Trophoblast cell (in vitro differentiated cells and primary cell): ENCODE data around the gene LPP.

Source experiments
- DNase-seq, 2 donors: peaks; one replicate each; pipeline ENCODE4 v3.0.0-alpha.2; 2016
- H2AFZ ChIP-seq: 2 replicates; pipeline ENCODE4 v1.6.1; 2013; ENCODE audit warnings: low read length, moderate library complexity, mild to moderate bottlenecking; ENCODE audit not compliant: insufficient read depth, poor library complexity
- H2AK5ac ChIP-seq: 2 replicates; pipeline ENCODE4 v1.6.1; 2013; ENCODE audit warnings: mild to moderate bottlenecking, low read length
- H2BK120ac ChIP-seq: 2 replicates; pipeline ENCODE4 v1.6.1; 2013; ENCODE audit warnings: low read length, mild to moderate bottlenecking, moderate library complexity; ENCODE audit not compliant: insufficient read depth, poor library complexity
- H2BK12ac ChIP-seq: 2 replicates; pipeline ENCODE4 v1.6.1; 2013; ENCODE audit warnings: mild to moderate bottlenecking, low read length, moderate library complexity
- H2BK5ac ChIP-seq: 2 replicates; pipeline ENCODE4 v1.6.1; 2013; ENCODE audit warnings: low read length, low read depth, moderate library complexity, mild to moderate bottlenecking; ENCODE audit not compliant: poor library complexity
- H3K14ac ChIP-seq: 2 replicates; pipeline ENCODE4 v1.6.1; 2013; ENCODE audit warnings: mild to moderate bottlenecking, low read length
- H3K18ac ChIP-seq: 2 replicates; pipeline ENCODE4 v1.6.1; 2013; ENCODE audit warnings: mild to moderate bottlenecking, low read length
- H3K23ac ChIP-seq: 2 replicates; pipeline ENCODE4 v1.6.1; 2013; ENCODE audit warnings: low read length
- H3K27ac ChIP-seq: 2 replicates; pipeline ENCODE4 v1.5.1; 2013; ENCODE audit warnings: low read depth, mild to moderate bottlenecking, inconsistent platforms, low read length, moderate library complexity
- H3K27me3 ChIP-seq: 2 replicates; pipeline ENCODE4 v1.6.1; 2013; ENCODE audit warnings: inconsistent platforms, mild to moderate bottlenecking, low read length, moderate library complexity; ENCODE audit not compliant: insufficient read depth
- H3K36me3 ChIP-seq, 2 experiments: 1 replicate in 1 of 2; 2 replicates in 1 of 2; pipeline ENCODE4 v1.6.1; 2013; ENCODE audit warnings: low read length in 2 of 2, mild to moderate bottlenecking in 2 of 2, moderate library complexity in 1 of 2; ENCODE audit not compliant: insufficient read depth in 2 of 2, control insufficient read depth in 1 of 2
- H3K4ac ChIP-seq: 2 replicates; pipeline ENCODE4 v1.6.1; 2013; ENCODE audit warnings: low read depth, mild to moderate bottlenecking, low read length, moderate library complexity
- H3K4me1 ChIP-seq, 2 experiments: 1 replicate in 1 of 2; 2 replicates in 1 of 2; pipeline ENCODE4 v1.6.1; 2013; ENCODE audit warnings: low read length in 2 of 2, mild to moderate bottlenecking in 2 of 2, moderate library complexity in 1 of 2; ENCODE audit not compliant: insufficient read depth in 2 of 2, control insufficient read depth in 1 of 2
- H3K4me2 ChIP-seq: 2 replicates; pipeline ENCODE4 v1.6.1; 2013; ENCODE audit warnings: inconsistent platforms, mild to moderate bottlenecking, low read length, moderate library complexity
- H3K4me3 ChIP-seq: 2 replicates; pipeline ENCODE4 v1.5.1; 2013; ENCODE audit warnings: mild to moderate bottlenecking, low read depth, low read length, inconsistent platforms
- H3K79me1 ChIP-seq: one replicate; pipeline ENCODE4 v1.6.1; 2013; ENCODE audit warnings: low read length
- H3K79me2 ChIP-seq: 2 replicates; pipeline ENCODE4 v1.6.1; 2013; ENCODE audit warnings: low read length, mild to moderate bottlenecking; ENCODE audit not compliant: control insufficient read depth, insufficient read depth, poor library complexity
- H3K9ac ChIP-seq: 2 replicates; pipeline ENCODE4 v1.6.1; 2013; ENCODE audit warnings: mild to moderate bottlenecking, low read length
- H3K9me3 ChIP-seq: 2 replicates; pipeline ENCODE4 v1.6.1; 2013; ENCODE audit warnings: low read depth, mild to moderate bottlenecking, control low read depth, inconsistent platforms, low read length; ENCODE audit not compliant: insufficient read depth
- H4K12ac ChIP-seq: 2 replicates; pipeline ENCODE4 v1.6.1; 2013; ENCODE audit warnings: low read depth, mild to moderate bottlenecking, low read length, moderate library complexity
- H4K8ac ChIP-seq: 2 replicates; pipeline ENCODE4 v1.6.1; 2013; ENCODE audit warnings: low read depth, mild to moderate bottlenecking, low read length, moderate library complexity
- H4K91ac ChIP-seq: one replicate; pipeline ENCODE4 v1.6.1; 2013; ENCODE audit warnings: low read depth, mild to moderate bottlenecking, low read length, moderate library complexity
- WGBS: extraction: QIAGEN DNeasy Blood & Tissue Kit; methylation state at CpG from one replicate; pipeline ENCODE4 v1.1.7; 2013; ENCODE audit warnings: missing lambda C conversion rate; ENCODE audit not compliant: insufficient read length, insufficient coverage; ENCODE audit errors: extremely low coverage; 5-methylcytosine and 5-hydroxymethylcytosine counted together

The LPP gene

GRCh38 chr3:188202358-188203138 is 48.6 kb downstream of the LPP start:
- H3K4me2 ChIP-seq = no peak overlapping the region
- no peak overlapping the region for H4K8ac ChIP-seq
- no peak overlapping the region for H3K18ac ChIP-seq
- no peaks in the 10 kb centered on the region for H3K9me3 ChIP-seq
- H2BK120ac ChIP-seq = no peak overlapping the region
- no peaks in the 10 kb centered on the region for H3K27me3 ChIP-seq
- no peak overlapping the region for H2BK5ac ChIP-seq
- no peak overlapping the region for H2AK5ac ChIP-seq
- H3K79me2 ChIP-seq = no peaks in the 10 kb centered on the region
- no CpG with 5 or more reads among the region's 10 CpGs for WGBS
- H4K12ac ChIP-seq = no peak overlapping the region
- no peaks in the 10 kb centered on the region for H3K36me3 ChIP-seq
- H3K4ac ChIP-seq = no peak overlapping the region
- H3K9ac ChIP-seq = no peak overlapping the region
- peak in 1 of 2 donors; percentile 53 for DNase-seq
- no peak overlapping the region for H3K14ac ChIP-seq
- peaks cover 13 to 19% of the 10 kb centered on the region in 2 experiments for H3K4me1 ChIP-seq
- peaks cover 3% of the 10 kb centered on the region for H3K79me1 ChIP-seq
- no peak overlapping the region for H2BK12ac ChIP-seq
- no peak overlapping the region for H3K27ac ChIP-seq
- H3K23ac ChIP-seq = no peak overlapping the region
- H4K91ac ChIP-seq = no peak overlapping the region
- H2AFZ ChIP-seq = no peak overlapping the region
- no peak overlapping the region for H3K4me3 ChIP-seq

- no peaks in the 10 kb centered on the region for H3K9me3 ChIP-seq
- no peak overlapping the region for H2BK12ac ChIP-seq
- WGBS = no CpG with 5 or more reads among the region's 2 CpGs
- peaks cover 12% of the 10 kb centered on the region for H3K79me1 ChIP-seq
- DNase-seq = no peak
- H3K14ac ChIP-seq = no peak overlapping the region
- H3K23ac ChIP-seq = no peak overlapping the region
- H2BK120ac ChIP-seq = no peak overlapping the region
- no peak overlapping the region for H4K12ac ChIP-seq
- H3K18ac ChIP-seq = no peak overlapping the region
- H3K79me2 ChIP-seq = no peaks in the 10 kb centered on the region
- peaks cover 6 to 13% of the 10 kb centered on the region in 2 experiments for H3K4me1 ChIP-seq
- H2BK5ac ChIP-seq = no peak overlapping the region
- no peak overlapping the region for H2AK5ac ChIP-seq
- H4K8ac ChIP-seq = no peak overlapping the region
- H3K4ac ChIP-seq = peak overlapping the region; percentile 44
- H3K9ac ChIP-seq = no peak overlapping the region
- H2AFZ ChIP-seq = no peak overlapping the region
- H3K36me3 ChIP-seq = no peaks in the 10 kb centered on the region
- no peaks in the 10 kb centered on the region for H3K27me3 ChIP-seq
- H3K4me3 ChIP-seq = no peak overlapping the region
- H3K4me2 ChIP-seq = no peak overlapping the region
- H3K27ac ChIP-seq = no peak overlapping the region
- H4K91ac ChIP-seq = no peak overlapping the region
These were observed 50.6 kb downstream of the LPP start for GRCh38 chr3:188204526-188204925.

GRCh38 chr3:188205992-188206416 is 52.0 kb downstream of the LPP start:
- Histone ChIP-seq H3K79me1 (peaks cover 14% of the 10 kb centered on the region), H3K18ac (no peak overlapping the region), H3K9me3 (no peaks in the 10 kb centered on the region), H3K14ac (no peak overlapping the region), H3K4me2 (no peak overlapping the region), H3K27ac (no peak overlapping the region), H3K79me2 (no peaks in the 10 kb centered on the region), H3K4ac (no peak overlapping the region), H2AFZ (no peak overlapping the region), H4K91ac (no peak overlapping the region), H3K9ac (no peak overlapping the region), H2AK5ac (no peak overlapping the region), H3K4me3 (no peak overlapping the region), H3K4me1 (peaks cover 14 to 21% of the 10 kb centered on the region in 2 experiments), H3K36me3 (no peaks in the 10 kb centered on the region), H2BK120ac (no peak overlapping the region), H3K27me3 (no peaks in the 10 kb centered on the region), H2BK5ac (no peak overlapping the region), H4K8ac (no peak overlapping the region), H4K12ac (no peak overlapping the region), H3K23ac (no peak overlapping the region), H2BK12ac (no peak overlapping the region)
- WGBS = no CpG with 5 or more reads among the region's 7 CpGs
- DNase-seq = peak; percentile 25 to 57

GRCh38 chr3:188206787-188207186 is 52.8 kb downstream of the LPP start:
- Histone ChIP-seq H3K4me1 (peaks cover 14 to 26% of the 10 kb centered on the region in 2 experiments), H3K9me3 (no peaks in the 10 kb centered on the region), H2AFZ (no peak overlapping the region), H3K4me3 (no peak overlapping the region), H3K4me2 (no peak overlapping the region), H3K27me3 (no peaks in the 10 kb centered on the region), H3K23ac (no peak overlapping the region), H3K18ac (no peak overlapping the region), H3K14ac (no peak overlapping the region), H3K36me3 (no peaks in the 10 kb centered on the region), H3K27ac (no peak overlapping the region), H4K91ac (no peak overlapping the region), H4K8ac (no peak overlapping the region), H4K12ac (no peak overlapping the region), H2AK5ac (no peak overlapping the region), H3K4ac (no peak overlapping the region), H2BK12ac (no peak overlapping the region), H2BK120ac (no peak overlapping the region), H3K9ac (no peak overlapping the region), H3K79me2 (no peaks in the 10 kb centered on the region), H3K79me1 (peaks cover 17% of the 10 kb centered on the region), H2BK5ac (no peak overlapping the region)
- no CpG with 5 or more reads among the region's 3 CpGs for WGBS
- no peak for DNase-seq
